ENCODE measurements around the gene GABRB2. TPM values are rescaled to one million over a fixed set of nuclear protein-coding genes. Genes with fewer than 3 reads are reported as not detected.

Gene GABRB2
- total and polyA plus RNA-seq, 12 donors = 0.33 to 18.1 (median 6.6) TPM

- no peaks in the 10 kb centered on the region for H3K36me3 ChIP-seq (replicated peaks in 1 of 2)
- H3K4me3 ChIP-seq = no peak overlapping the region
- DNase-seq = no peak
- WGBS, 4 donors = 80 to 89% (median 85%) methylated on average over 3 of the region's 3 CpGs
- H3K27ac ChIP-seq = no peak overlapping the region
- TF ChIP-seq, protein P1, sequence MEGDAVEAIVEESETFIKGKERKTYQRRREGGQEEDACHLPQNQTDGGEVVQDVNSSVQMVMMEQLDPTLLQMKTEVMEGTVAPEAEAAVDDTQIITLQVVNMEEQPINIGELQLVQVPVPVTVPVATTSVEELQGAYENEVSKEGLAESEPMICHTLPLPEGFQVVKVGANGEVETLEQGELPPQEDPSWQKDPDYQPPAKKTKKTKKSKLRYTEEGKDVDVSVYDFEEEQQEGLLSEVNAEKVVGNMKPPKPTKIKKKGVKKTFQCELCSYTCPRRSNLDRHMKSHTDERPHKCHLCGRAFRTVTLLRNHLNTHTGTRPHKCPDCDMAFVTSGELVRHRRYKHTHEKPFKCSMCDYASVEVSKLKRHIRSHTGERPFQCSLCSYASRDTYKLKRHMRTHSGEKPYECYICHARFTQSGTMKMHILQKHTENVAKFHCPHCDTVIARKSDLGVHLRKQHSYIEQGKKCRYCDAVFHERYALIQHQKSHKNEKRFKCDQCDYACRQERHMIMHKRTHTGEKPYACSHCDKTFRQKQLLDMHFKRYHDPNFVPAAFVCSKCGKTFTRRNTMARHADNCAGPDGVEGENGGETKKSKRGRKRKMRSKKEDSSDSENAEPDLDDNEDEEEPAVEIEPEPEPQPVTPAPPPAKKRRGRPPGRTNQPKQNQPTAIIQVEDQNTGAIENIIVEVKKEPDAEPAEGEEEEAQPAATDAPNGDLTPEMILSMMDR (IDR thresholded peaks at IDR 0.05) = no peak
- no peak for TF ChIP-seq POLR2A (IDR thresholded peaks at IDR 0.05)
- no peaks in the 10 kb centered on the region for H3K9me3 ChIP-seq (replicated peaks in 1 of 3)
- intact Hi-C loops (cut with DNase I) = no loop called here
- no peaks in the 10 kb centered on the region for H3K27me3 ChIP-seq
- H3K4me1 ChIP-seq (replicated peaks in 1 of 2) = no peaks in the 10 kb centered on the region
Observed at GRCh38 chr5:161481922-161482321, 64.6 kb downstream of the GABRB2 start.

- TF ChIP-seq, protein P1 (IDR thresholded peaks at IDR 0.05) = no peak
- TF ChIP-seq POLR2A (IDR thresholded peaks at IDR 0.05) = no peak
- H3K27me3 ChIP-seq = no peaks in the 10 kb centered on the region
- intact Hi-C loops (cut with DNase I) = no loop called here
- H3K4me1 ChIP-seq (replicated peaks in 1 of 2) = peaks cover 0 to 3% of the 10 kb centered on the region in 2 donors
- H3K27ac ChIP-seq = no peak overlapping the region
- H3K4me3 ChIP-seq = no peak overlapping the region
- H3K36me3 ChIP-seq (replicated peaks in 1 of 2) = no peaks in the 10 kb centered on the region
- H3K9me3 ChIP-seq (replicated peaks in 1 of 3) = no peaks in the 10 kb centered on the region
- WGBS, 4 donors = 55 to 60% (median 57%) methylated on average over 4 of the region's 4 CpGs
- DNase-seq = peak in 3 of 7 donors; percentile 10 to 24 (median 13)
Observed at GRCh38 chr5:161471211-161471950, 75.1 kb downstream of the GABRB2 start.

GRCh38 chr5:161467703-161468102, 78.8 kb downstream of the GABRB2 start:
- 79 to 94% (median 83%) methylated on average over 1 of the region's 1 CpG for WGBS, 4 donors
- Histone ChIP-seq H3K9me3 (replicated peaks in 1 of 3) (no peaks in the 10 kb centered on the region), H3K36me3 (replicated peaks in 1 of 2) (no peaks in the 10 kb centered on the region), H3K27me3 (no peaks in the 10 kb centered on the region), H3K4me3 (no peak overlapping the region), H3K27ac (no peak overlapping the region), H3K4me1 (replicated peaks in 1 of 2) (peaks cover 0 to 3% of the 10 kb centered on the region in 2 donors)
- TF ChIP-seq, protein P1 (IDR thresholded peaks at IDR 0.05) = no peak
- no peak for TF ChIP-seq POLR2A (IDR thresholded peaks at IDR 0.05)
- DNase-seq = no peak
- intact Hi-C loops (cut with DNase I) = no loop called here

- Histone ChIP-seq H3K27me3 (no peaks in the 10 kb centered on the region), H3K36me3 (replicated peaks in 1 of 2) (no peaks in the 10 kb centered on the region), H3K27ac (no peak overlapping the region), H3K4me3 (no peak overlapping the region), H3K9me3 (replicated peaks in 1 of 3) (no peaks in the 10 kb centered on the region), H3K4me1 (replicated peaks in 1 of 2) (peaks cover 4 to 10% of the 10 kb centered on the region in 2 donors)
- DNase-seq = no peak
- intact Hi-C loops (cut with DNase I) = no loop called here
- 86 to 100% (median 87%) methylated on average over 1 of the region's 1 CpG for WGBS, 4 donors
- TF ChIP-seq, protein P1 (IDR thresholded peaks at IDR 0.05) = no peak
- TF ChIP-seq POLR2A (IDR thresholded peaks at IDR 0.05) = no peak
Observed at GRCh38 chr5:161460741-161461140, 85.8 kb downstream of the GABRB2 start.

Data from adrenal gland (tissue), 12 donors.